Astrocyte (in vitro differentiated cells and primary cell): Measurements from ENCODE around the gene RFX8. TPM values are rescaled to one million over a fixed set of nuclear protein-coding genes. Genes with fewer than 3 reads are reported as not detected.
A peak's percentile ranks its signal among the peaks of the same experiment; 100 is the strongest.

ENCODE experiments used
- DNase-seq: peaks from one replicate; pipeline ENCODE4 v3.0.0-alpha.2; 2010; ENCODE audit warnings: low read depth
- FAIRE-seq: peaks from 2 replicates; lab custom pipeline; 2011; peaks lifted over from hg19 to GRCh38; lab: Jason Lieb, UNC
- H2AFZ ChIP-seq: 2 replicates; pipeline ENCODE4 v1.6.0; 2012; ENCODE audit warnings: low read depth, low read length, inconsistent platforms
- H3K27ac ChIP-seq: 2 replicates; pipeline ENCODE4 v1.5.1; 2011; ENCODE audit warnings: low read depth, low read length, inconsistent platforms
- H3K27me3 ChIP-seq: 2 replicates; pipeline ENCODE4 v1.6.0; 2011; ENCODE audit warnings: low read length, inconsistent platforms; ENCODE audit not compliant: insufficient read depth
- H3K36me3 ChIP-seq: 2 replicates; pipeline ENCODE4 v1.5.1; 2011; ENCODE audit warnings: low read length, inconsistent platforms; ENCODE audit not compliant: insufficient read depth
- H3K4me1 ChIP-seq: 2 replicates; pipeline ENCODE4 v1.5.1; 2011; ENCODE audit warnings: low read length, inconsistent platforms; ENCODE audit not compliant: insufficient read depth
- H3K4me2 ChIP-seq: 2 replicates; pipeline ENCODE4 v1.6.0; 2012; ENCODE audit warnings: low read length, inconsistent platforms
- H3K4me3 ChIP-seq: 2 replicates; pipeline ENCODE4 v1.5.1; 2011; ENCODE audit warnings: low read depth, mild to moderate bottlenecking, low read length, inconsistent platforms; ENCODE audit not compliant: insufficient read depth
- H3K79me2 ChIP-seq: 2 replicates; pipeline ENCODE4 v1.6.0; 2012; ENCODE audit warnings: mild to moderate bottlenecking, low read length, inconsistent platforms; ENCODE audit not compliant: insufficient read depth
- H3K9ac ChIP-seq: 2 replicates; pipeline ENCODE4 v1.6.0; 2012; ENCODE audit warnings: mild to moderate bottlenecking, low read length, inconsistent platforms
- H3K9me3 ChIP-seq: 2 replicates; pipeline ENCODE4 v1.5.1; 2012; ENCODE audit warnings: low read depth, mild to moderate bottlenecking, low read length, inconsistent platforms; ENCODE audit not compliant: insufficient read depth
- H4K20me1 ChIP-seq: 2 replicates; pipeline ENCODE4 v1.6.0; 2012; ENCODE audit warnings: low read length, inconsistent platforms; ENCODE audit not compliant: insufficient read depth
- H3K27ac Mint-ChIP-seq: one replicate; pipeline ENCODE4 v1.8.0; 2021; ENCODE audit warnings: mild to moderate bottlenecking, mixed read lengths; ENCODE audit not compliant: unreplicated experiment
- H3K27me3 Mint-ChIP-seq: one replicate; pipeline ENCODE4 v1.8.0; 2021; ENCODE audit warnings: low read depth, mixed read lengths; ENCODE audit not compliant: unreplicated experiment
- H3K36me3 Mint-ChIP-seq: one replicate; pipeline ENCODE4 v1.8.0; 2021; ENCODE audit warnings: low read depth, mixed read lengths; ENCODE audit not compliant: unreplicated experiment
- H3K4me1 Mint-ChIP-seq: one replicate; pipeline ENCODE4 v1.8.0; 2021; ENCODE audit warnings: low read depth, mixed read lengths; ENCODE audit not compliant: unreplicated experiment
- H3K4me3 Mint-ChIP-seq: one replicate; pipeline ENCODE4 v1.8.0; 2021; ENCODE audit warnings: mild to moderate bottlenecking, moderate library complexity, mixed read lengths; ENCODE audit not compliant: unreplicated experiment
- H3K9me3 Mint-ChIP-seq: one replicate; pipeline ENCODE4 v1.8.0; 2021; ENCODE audit warnings: mild to moderate bottlenecking, mixed read lengths; ENCODE audit not compliant: unreplicated experiment
- EZH2 ChIP-seq: IDR thresholded peaks from 2 replicates; pipeline ENCODE4 v1.6.1; 2012; ENCODE audit warnings: mild to moderate bottlenecking, low read length, inconsistent platforms; ENCODE audit not compliant: insufficient read depth
- total RNA-seq: library from RNA; stranded (reverse); gene quantifications from 2 replicates; pipeline ENCODE4 v1.2.1, GENCODE V29; 2021
- TF ChIP-seq, protein P1 (sequence below): IDR thresholded peaks from 2 replicates; pipeline ENCODE4 v1.5.1; 2011; ENCODE audit warnings: low read depth, mild to moderate bottlenecking, inconsistent platforms, low read length, moderate library complexity; ENCODE audit not compliant: insufficient read depth

RFX8 gene
- total RNA-seq, 1 donor from 2014 or later, result not detected

DNA sequence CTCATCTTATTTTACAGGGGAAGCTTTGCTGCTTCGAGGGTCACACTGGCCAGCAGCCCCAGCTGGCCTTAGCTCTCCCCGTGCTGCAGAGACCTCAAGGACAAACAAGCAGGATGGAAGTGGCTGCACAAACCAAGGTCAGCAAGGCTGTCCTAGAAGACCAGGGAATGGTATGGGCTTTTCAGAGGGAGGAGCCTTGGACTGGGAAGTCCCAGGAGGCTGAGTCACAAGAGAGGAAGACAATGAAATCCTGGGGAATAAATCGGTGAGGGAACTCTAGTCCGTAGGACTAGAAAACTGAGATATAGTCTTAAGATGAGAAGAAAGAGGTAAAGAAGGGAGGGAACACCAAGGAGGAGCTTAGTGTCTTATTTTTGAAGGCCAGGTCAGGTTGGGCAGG is 103.3 kb downstream of the RFX8 start:
- Histone ChIP-seq H2AFZ (peak overlapping the region; percentile 17), H3K9ac (no peak overlapping the region), H4K20me1 (no peaks in the 10 kb centered on the region), H3K79me2 (no peaks in the 10 kb centered on the region), H3K4me3 (no peak overlapping the region), H3K4me2 (no peak overlapping the region), H3K27ac (no peak overlapping the region), H3K27me3 (peaks cover 4% of the 10 kb centered on the region), H3K4me1 (no peaks in the 10 kb centered on the region), H3K9me3 (no peaks in the 10 kb centered on the region), H3K36me3 (no peaks in the 10 kb centered on the region)
- no peak for TF ChIP-seq EZH2
- TF ChIP-seq, protein P1, sequence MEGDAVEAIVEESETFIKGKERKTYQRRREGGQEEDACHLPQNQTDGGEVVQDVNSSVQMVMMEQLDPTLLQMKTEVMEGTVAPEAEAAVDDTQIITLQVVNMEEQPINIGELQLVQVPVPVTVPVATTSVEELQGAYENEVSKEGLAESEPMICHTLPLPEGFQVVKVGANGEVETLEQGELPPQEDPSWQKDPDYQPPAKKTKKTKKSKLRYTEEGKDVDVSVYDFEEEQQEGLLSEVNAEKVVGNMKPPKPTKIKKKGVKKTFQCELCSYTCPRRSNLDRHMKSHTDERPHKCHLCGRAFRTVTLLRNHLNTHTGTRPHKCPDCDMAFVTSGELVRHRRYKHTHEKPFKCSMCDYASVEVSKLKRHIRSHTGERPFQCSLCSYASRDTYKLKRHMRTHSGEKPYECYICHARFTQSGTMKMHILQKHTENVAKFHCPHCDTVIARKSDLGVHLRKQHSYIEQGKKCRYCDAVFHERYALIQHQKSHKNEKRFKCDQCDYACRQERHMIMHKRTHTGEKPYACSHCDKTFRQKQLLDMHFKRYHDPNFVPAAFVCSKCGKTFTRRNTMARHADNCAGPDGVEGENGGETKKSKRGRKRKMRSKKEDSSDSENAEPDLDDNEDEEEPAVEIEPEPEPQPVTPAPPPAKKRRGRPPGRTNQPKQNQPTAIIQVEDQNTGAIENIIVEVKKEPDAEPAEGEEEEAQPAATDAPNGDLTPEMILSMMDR, result no peak
- Mint-ChIP-seq H3K9me3 (peaks cover 5% of the 10 kb centered on the region), H3K27ac (no peak overlapping the region), H3K36me3 (no peaks in the 10 kb centered on the region), H3K4me3 (no peak overlapping the region), H3K4me1 (no peaks in the 10 kb centered on the region), H3K27me3 (peaks cover 15% of the 10 kb centered on the region)
- no peak for DNase-seq
- FAIRE-seq, result no peak

GRCh38 chr2:101369100-101369499 is 105.8 kb downstream of the RFX8 start:
- H3K4me3 ChIP-seq, result no peak overlapping the region
- H3K9ac ChIP-seq, result no peak overlapping the region
- H3K27ac ChIP-seq, result no peak overlapping the region
- H3K9me3 ChIP-seq, result no peaks in the 10 kb centered on the region
- Mint-ChIP-seq H3K9me3 (peaks cover 5% of the 10 kb centered on the region), H3K4me1 (no peaks in the 10 kb centered on the region), H3K27me3 (peaks cover 25% of the 10 kb centered on the region), H3K4me3 (no peak overlapping the region), H3K27ac (no peak overlapping the region), H3K36me3 (peaks cover 2% of the 10 kb centered on the region)
- H3K4me1 ChIP-seq, result no peaks in the 10 kb centered on the region
- no peaks in the 10 kb centered on the region for H3K36me3 ChIP-seq
- DNase-seq (no peak), FAIRE-seq (no peak)
- no peak overlapping the region for H2AFZ ChIP-seq
- peaks cover 7% of the 10 kb centered on the region for H3K27me3 ChIP-seq
- H3K4me2 ChIP-seq, result no peak overlapping the region
- TF ChIP-seq, protein P1, result no peak
- no peak for TF ChIP-seq EZH2
- H3K79me2 ChIP-seq, result no peaks in the 10 kb centered on the region
- no peaks in the 10 kb centered on the region for H4K20me1 ChIP-seq

DNA sequence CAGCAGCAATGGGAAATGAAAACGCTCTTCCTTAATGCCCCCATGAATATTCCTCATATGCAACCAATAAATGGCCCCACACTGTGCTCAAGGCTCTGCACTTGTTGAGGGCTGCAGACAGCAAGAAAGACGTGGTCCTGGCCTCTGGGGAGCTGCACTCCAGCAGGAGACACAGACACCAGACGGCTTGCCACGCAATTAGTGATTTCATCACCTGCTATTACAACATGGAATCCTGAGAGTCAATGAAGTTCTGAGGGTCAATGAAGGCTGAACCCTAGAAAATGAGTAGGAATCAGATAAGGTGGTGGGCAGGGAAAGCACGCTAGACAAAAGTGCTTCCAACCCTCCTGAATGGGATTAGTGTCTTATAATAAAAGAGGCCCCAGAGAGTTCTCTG is 106.5 kb downstream of the RFX8 start:
- no peak for FAIRE-seq
- H3K27me3 ChIP-seq, result peaks cover 11% of the 10 kb centered on the region
- H3K4me1 ChIP-seq, result no peaks in the 10 kb centered on the region
- no peaks in the 10 kb centered on the region for H4K20me1 ChIP-seq
- H3K4me2 ChIP-seq, result no peak overlapping the region
- Mint-ChIP-seq H3K4me3 (no peak overlapping the region), H3K4me1 (no peaks in the 10 kb centered on the region), H3K36me3 (peaks cover 2% of the 10 kb centered on the region), H3K27me3 (peaks cover 29% of the 10 kb centered on the region), H3K27ac (no peak overlapping the region), H3K9me3 (peaks cover 4% of the 10 kb centered on the region)
- H2AFZ ChIP-seq, result no peak overlapping the region
- no peak overlapping the region for H3K9ac ChIP-seq
- no peaks in the 10 kb centered on the region for H3K9me3 ChIP-seq
- no peak overlapping the region for H3K4me3 ChIP-seq
- TF ChIP-seq EZH2, result no peak
- no peak for DNase-seq
- no peaks in the 10 kb centered on the region for H3K79me2 ChIP-seq
- no peak overlapping the region for H3K27ac ChIP-seq
- no peaks in the 10 kb centered on the region for H3K36me3 ChIP-seq
